Lung (tissue), 12 donors: Measurements from ENCODE around the gene RNF166. TPM values are rescaled to one million over a fixed set of nuclear protein-coding genes. Genes with fewer than 3 reads are reported as not detected.

Experiments used
- ATAC-seq: fragments of 200-7000 bp; cut with Tn5 transposase; one replicate; pipeline ENCODE4 v1.9.1; 2020; ENCODE audit warnings: moderate number of reproducible peaks; ENCODE audit not compliant: insufficient read depth, low FRiP score
- DNase-seq, 3 donors: peaks; one replicate each; pipeline ENCODE4 v3.0.0-alpha.2; 2013 to 2017
- H3K27ac ChIP-seq, 2 donors: one replicate each; pipeline ENCODE4 v1.5.1; 2013; ENCODE audit warnings: mild to moderate bottlenecking in 2 of 2, moderate library complexity in 2 of 2, control low read depth in 1 of 2, inconsistent platforms in 1 of 2, low read depth in 1 of 2, low read length in 1 of 2
- H3K27me3 ChIP-seq, 3 donors: one replicate each; pipeline ENCODE4 v1.5.1; 2013; ENCODE audit warnings: low read length in 2 of 3; ENCODE audit not compliant: control insufficient read depth in 3 of 3, insufficient read depth in 3 of 3
- H3K36me3 ChIP-seq, 4 donors: one replicate each; pipeline ENCODE4 v1.5.1; 2013; ENCODE audit warnings: low read length in 4 of 4, mild to moderate bottlenecking in 1 of 4, moderate library complexity in 1 of 4; ENCODE audit not compliant: control insufficient read depth in 4 of 4, insufficient read depth in 4 of 4
- H3K4me1 ChIP-seq, 5 donors: one replicate each; pipeline ENCODE4 v1.5.1; 2013; ENCODE audit warnings: low read length in 5 of 5, mild to moderate bottlenecking in 2 of 5, moderate library complexity in 1 of 5; ENCODE audit not compliant: control insufficient read depth in 5 of 5, insufficient read depth in 5 of 5
- H3K4me3 ChIP-seq: one replicate; pipeline ENCODE4 v1.5.1; 2013; ENCODE audit warnings: mild to moderate bottlenecking, control low read depth, moderate library complexity
- H3K9ac ChIP-seq, 2 donors: one replicate each; pipeline ENCODE4 v1.5.1; 2013; ENCODE audit warnings: low read length in 2 of 2, control low read depth in 1 of 2; ENCODE audit not compliant: insufficient read depth in 1 of 2
- H3K9me3 ChIP-seq, 4 donors: one replicate each; pipeline ENCODE4 v1.5.1; 2013; ENCODE audit warnings: low read length in 3 of 4, mild to moderate bottlenecking in 1 of 4, moderate library complexity in 1 of 4; ENCODE audit not compliant: control insufficient read depth in 4 of 4, insufficient read depth in 3 of 4
- CTCF ChIP-seq: IDR thresholded peaks from 2 replicates; pipeline ENCODE4 v1.5.1; 2012; ENCODE audit warnings: mild to moderate bottlenecking; ENCODE audit errors: control extremely low read depth, extremely low read depth
- WGBS, 2 donors: extraction: QIAGEN DNeasy Blood & Tissue Kit; methylation state at CpG; one replicate each; pipeline ENCODE4 v1.1.7; 2013; 5-methylcytosine and 5-hydroxymethylcytosine counted together
- polyA plus RNA-seq, 2 donors: library from polyadenylated mRNA; stranded (reverse); fragments of 200-250 nt; gene quantifications; one replicate each; pipeline ENCODE4 v1.2.1, GENCODE V29; 2013
- total RNA-seq, 2 donors: library from RNA; depleted of rRNA in 1 of 2; stranded (reverse); fragments of >200 nt in 1 of 2; gene quantifications; one replicate each; pipeline ENCODE4 v1.2.1, GENCODE V29; 2014 to 2021
- donor health status: control.
- donor health status: control.
- donor health status: Bipolar disorder and iron deficiency.
- donor health status: healthy.
- donor health status: DM: yes; HTN: yes; CAD: no.

Gene RNF166
- total and polyA plus RNA-seq, 4 donors = 15.2 to 51.6 (median 44.1) TPM

GRCh38 chr16:88659160-88659559, 47.0 kb downstream of the RNF166 start:
- Histone ChIP-seq H3K4me3 (no peak overlapping the region), H3K27ac (no peak overlapping the region), H3K27me3 (no peaks in the 10 kb centered on the region), H3K36me3 (peaks cover 0 to 42% (median 8%) of the 10 kb centered on the region in 4 donors), H3K9ac (no peak overlapping the region), H3K9me3 (no peaks in the 10 kb centered on the region), H3K4me1 (peaks cover 0 to 12% (median 7%) of the 10 kb centered on the region in 5 donors)
- no peak for ATAC-seq
- TF ChIP-seq CTCF = no peak
- 95 to 96% methylated on average over 25 of the region's 25 CpGs for WGBS, 2 donors
- no peak for DNase-seq

GRCh38 chr16:88658714-88659113, 47.5 kb downstream of the RNF166 start:
- Histone ChIP-seq H3K27ac (no peak overlapping the region), H3K4me3 (no peak overlapping the region), H3K27me3 (no peaks in the 10 kb centered on the region), H3K36me3 (peaks cover 0 to 46% (median 8%) of the 10 kb centered on the region in 4 donors), H3K9me3 (no peaks in the 10 kb centered on the region), H3K4me1 (peaks cover 0 to 8% (median 7%) of the 10 kb centered on the region in 5 donors), H3K9ac (no peak overlapping the region)
- ATAC-seq = no peak
- no peak for TF ChIP-seq CTCF
- DNase-seq = no peak
- 93 to 97% methylated on average over 15 of the region's 15 CpGs for WGBS, 2 donors

GRCh38 chr16:88657371-88657770, 48.8 kb downstream of the RNF166 start:
- WGBS, 2 donors = 91 to 94% methylated on average over 19 of the region's 19 CpGs
- Histone ChIP-seq H3K27ac (no peak overlapping the region), H3K27me3 (no peaks in the 10 kb centered on the region), H3K9me3 (no peaks in the 10 kb centered on the region), H3K4me1 (peaks cover 0 to 7% (median 6%) of the 10 kb centered on the region in 5 donors), H3K4me3 (no peak overlapping the region), H3K36me3 (peaks cover 0 to 56% (median 8%) of the 10 kb centered on the region in 4 donors), H3K9ac (no peak overlapping the region)
- ATAC-seq = no peak
- TF ChIP-seq CTCF = no peak
- DNase-seq = no peak
